ENCODE results near the gene EFCAB6.

DNA sequence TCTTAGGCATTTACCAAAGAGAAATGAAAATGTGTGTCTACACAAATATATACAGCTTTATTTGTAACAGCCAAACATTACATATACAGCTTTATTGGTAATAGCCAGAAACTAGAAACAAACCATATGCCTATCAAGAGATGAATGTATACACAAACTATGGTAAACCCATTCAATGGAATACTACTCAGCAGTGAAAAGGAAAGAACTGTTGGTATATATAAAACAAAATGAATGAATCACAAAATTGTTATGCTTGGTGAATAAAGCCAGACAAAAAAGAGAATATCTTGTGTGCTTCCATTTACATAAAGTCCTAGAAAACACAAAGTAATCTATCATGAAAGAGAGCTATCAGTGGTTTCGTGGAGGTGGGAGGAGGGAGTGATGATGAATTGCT, 142.9 kb downstream of the EFCAB6 start:
- TF ChIP-seq POLR2A (IDR thresholded peaks at IDR 0.05; ENCODE audit: low read length) (no peak), GATA1 (IDR thresholded peaks at IDR 0.05; ENCODE audit: low read depth, low read length) (no peak)

Data from erythroblast (primary cell).